Body of pancreas (tissue), 4 donors: ENCODE data around the gene HMCN2. TPM values are rescaled to one million over a fixed set of nuclear protein-coding genes. Genes with fewer than 3 reads are reported as not detected.

Experiments
- ATAC-seq: fragments of 150-250 bp; one replicate; pipeline ENCODE4 v1.9.1; 2016
- DNase-seq, 4 donors: peaks; one replicate each; pipeline ENCODE4 v3.0.0-alpha.2; 2019
- H3K27ac ChIP-seq, 4 donors: fragments of 200-600 bp; sonication (generic); 1 replicate in 3 of 4; 2 replicates in 1 of 4; pipeline versions ENCODE4 v1.5.1 to v1.6.1; 2016 to 2019; ENCODE audit warnings: mild to moderate bottlenecking in 1 of 4, mixed read lengths in 1 of 4, moderate library complexity in 1 of 4
- H3K27me3 ChIP-seq, 2 donors: fragments of 200-600 bp; sonication (generic); one replicate each; pipeline ENCODE4 v1.6.0; 2016; ENCODE audit warnings: mild to moderate bottlenecking in 1 of 2
- H3K36me3 ChIP-seq, 2 donors: fragments of 200-600 bp; sonication (generic); replicated peaks in 1 of 2; 2 replicates each; pipeline ENCODE4 v1.5.1; 2016; ENCODE audit warnings: low read depth in 2 of 2; ENCODE audit not compliant: insufficient read depth in 1 of 2
- H3K4me1 ChIP-seq: fragments of 200-600 bp; sonication (generic); one replicate; pipeline ENCODE4 v1.6.0; 2016
- H3K4me3 ChIP-seq, 2 donors: fragments of 200-600 bp; sonication (generic); 1 replicate in 1 of 2; 2 replicates in 1 of 2; pipeline ENCODE4 v1.5.1; 2016 to 2019
- H3K9me3 ChIP-seq, 3 donors: fragments of 200-600 bp; sonication (generic); 1 replicate in 2 of 3; 2 replicates in 1 of 3; pipeline ENCODE4 v1.5.1; 2016
- CTCF ChIP-seq, 7 experiments: fragments of 450-650 bp in 4 of 7; fragments of 200-600 bp in 3 of 7; sonication (generic) in 3 of 7; IDR thresholded peaks; one replicate each; pipeline ENCODE4 v1.5.1; 2016 to 2019; ENCODE audit warnings: antibody characterized with exemption in 7 of 7
- POLR2A ChIP-seq, 3 donors: fragments of 450-650 bp; IDR thresholded peaks; one replicate each; pipeline ENCODE4 v1.6.1; 2016; ENCODE audit warnings: antibody characterized with exemption in 3 of 3, mild to moderate bottlenecking in 2 of 3
- WGBS, 2 donors: methylation state at CpG; one replicate each; pipeline ENCODE4 v1.1.5; 2017; 5-methylcytosine and 5-hydroxymethylcytosine counted together
- intact Hi-C: fragments of 100-400 bp; cut with DNase I; formaldehyde crosslinking; loops from one replicate; pipeline ENCODE4 v1.15.1; 2023
- total RNA-seq, 2 donors: library from RNA; depleted of rRNA; stranded (reverse); fragments of >200 nt; gene quantifications; one replicate each; pipeline ENCODE4 v1.1.0, GENCODE V29; 2016

Gene HMCN2
- total RNA-seq, 2 donors from 2014 or later, result 0.78 to 3.6 TPM

- Histone ChIP-seq H3K27me3 (no peaks in the 10 kb centered on the region), H3K4me3 (no peak overlapping the region), H3K36me3 (no peaks in the 10 kb centered on the region), H3K4me1 (no peaks in the 10 kb centered on the region), H3K9me3 (no peaks in the 10 kb centered on the region), H3K27ac (no peak overlapping the region)
- ATAC-seq (no peak), DNase-seq (no peak)
- 59 to 80% methylated on average over 7 to 13 of the region's 13 CpGs for WGBS, 2 donors
- intact Hi-C loops, result no loop called here
- TF ChIP-seq CTCF (IDR thresholded peaks at IDR 0.05) (no peak), POLR2A (IDR thresholded peaks at IDR 0.05) (no peak)
Measured at GRCh38 chr9:130356033-130356432, 90.5 kb downstream of the HMCN2 start.

- H3K27ac ChIP-seq, result no peak overlapping the region
- H3K4me3 ChIP-seq, result no peak overlapping the region
- no peaks in the 10 kb centered on the region for H3K36me3 ChIP-seq
- ATAC-seq (no peak), DNase-seq (no peak)
- WGBS, 2 donors, result 33 to 50% methylated on average over 1 of the region's 1 CpG
- no peaks in the 10 kb centered on the region for H3K27me3 ChIP-seq
- no peaks in the 10 kb centered on the region for H3K9me3 ChIP-seq
- no peak for TF ChIP-seq CTCF (IDR thresholded peaks at IDR 0.05)
- TF ChIP-seq POLR2A (IDR thresholded peaks at IDR 0.05), result no peak
- no peaks in the 10 kb centered on the region for H3K4me1 ChIP-seq
- intact Hi-C loops, result no loop called here
Measured at GRCh38 chr9:130356877-130357584, 91.5 kb downstream of the HMCN2 start.

GRCh38 chr9:130358928-130359327, 93.4 kb downstream of the HMCN2 start:
- H3K9me3 ChIP-seq, result no peaks in the 10 kb centered on the region
- no peak for DNase-seq
- no peaks in the 10 kb centered on the region for H3K27me3 ChIP-seq
- no peak for TF ChIP-seq POLR2A (IDR thresholded peaks at IDR 0.05)
- no peak for TF ChIP-seq CTCF (IDR thresholded peaks at IDR 0.05)
- ATAC-seq, result no peak
- no peaks in the 10 kb centered on the region for H3K4me1 ChIP-seq
- H3K27ac ChIP-seq, result no peak overlapping the region
- H3K4me3 ChIP-seq, result no peak overlapping the region
- H3K36me3 ChIP-seq, result no peaks in the 10 kb centered on the region
- intact Hi-C loops, result no loop called here
- WGBS, 2 donors, result 55 to 76% methylated on average over 7 of the region's 7 CpGs

GRCh38 chr9:130359819-130360218, 94.3 kb downstream of the HMCN2 start:
- DNase-seq (no peak), ATAC-seq (no peak)
- TF ChIP-seq POLR2A (IDR thresholded peaks at IDR 0.05), result no peak
- TF ChIP-seq CTCF (IDR thresholded peaks at IDR 0.05), result no peak
- Histone ChIP-seq H3K36me3 (no peaks in the 10 kb centered on the region), H3K27ac (no peak overlapping the region), H3K4me1 (no peaks in the 10 kb centered on the region), H3K27me3 (no peaks in the 10 kb centered on the region), H3K4me3 (no peak overlapping the region), H3K9me3 (no peaks in the 10 kb centered on the region)
- intact Hi-C loops, result no loop called here
- 59 to 68% methylated on average over 5 to 9 of the region's 9 CpGs for WGBS, 2 donors

- Histone ChIP-seq H3K36me3 (no peaks in the 10 kb centered on the region), H3K27ac (no peak overlapping the region), H3K4me1 (no peaks in the 10 kb centered on the region), H3K27me3 (no peaks in the 10 kb centered on the region), H3K4me3 (no peak overlapping the region), H3K9me3 (no peaks in the 10 kb centered on the region)
- 78 to 80% methylated on average over 1 of the region's 1 CpG for WGBS, 2 donors
- ATAC-seq (no peak), DNase-seq (no peak)
- intact Hi-C loops, result no loop called here
- TF ChIP-seq POLR2A (IDR thresholded peaks at IDR 0.05), result no peak
- no peak for TF ChIP-seq CTCF (IDR thresholded peaks at IDR 0.05)
Measured at GRCh38 chr9:130360672-130361071, 95.1 kb downstream of the HMCN2 start.
